Measurements from ENCODE around the gene GGT1. TPM values are rescaled to one million over a fixed set of nuclear protein-coding genes. Genes with fewer than 3 reads are reported as not detected.

GGT1 gene
- total and polyA plus RNA-seq, 2 donors (not counting 3 experiments of a cell fraction or from before 2014, with no cell fraction given) = 1.8 to 2.0 TPM

DNA sequence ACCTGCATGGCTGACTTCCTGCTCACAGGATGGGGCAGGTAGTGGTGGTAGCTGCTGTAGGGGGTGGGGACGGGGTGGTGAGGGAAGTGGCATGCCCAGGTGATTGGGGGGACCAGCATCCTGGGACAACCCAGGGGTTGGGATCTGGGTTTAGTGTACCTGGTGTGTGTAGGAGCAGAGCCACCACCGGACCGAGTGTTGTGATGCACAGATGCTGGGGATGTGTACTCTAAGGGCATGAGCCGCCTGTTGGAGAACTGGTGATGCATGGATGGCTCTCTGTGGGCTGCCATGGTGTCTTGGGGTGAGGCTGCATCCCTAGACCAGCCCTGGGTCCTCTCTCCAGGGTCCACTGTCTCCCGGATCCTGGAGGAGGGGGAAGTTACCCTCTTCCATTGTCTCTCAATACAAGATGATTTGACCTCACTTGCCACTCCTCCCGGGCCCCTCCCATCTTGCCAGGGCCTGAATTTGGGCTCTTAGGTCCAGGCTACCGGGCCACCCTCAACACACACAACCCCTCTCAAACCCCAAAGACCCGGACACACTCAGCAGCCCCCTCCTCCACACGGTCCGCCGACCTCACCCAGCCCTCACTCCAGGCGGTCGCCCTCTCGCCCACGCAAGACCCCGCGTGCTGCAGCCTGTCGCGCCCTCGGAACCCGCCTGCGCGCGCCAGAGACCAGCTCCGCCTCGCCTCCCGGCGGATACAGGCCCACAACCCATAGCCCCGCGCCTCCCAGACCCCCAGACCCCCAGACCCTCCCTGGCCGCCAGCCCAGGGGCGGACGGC, 10.7 kb upstream of the GGT1 start:
- Histone ChIP-seq H3K9me1 (replicated peaks; ENCODE audit: control insufficient read depth, extremely low read depth, insufficient read depth, low read length) (no peaks in the 10 kb centered on the region), H3K9me3 (replicated peaks; ENCODE audit: control insufficient read depth, insufficient read depth, low read length) (no peaks in the 10 kb centered on the region), H2AFZ (ENCODE audit: low read depth, low read length) (peak overlapping the region; percentile 95), H3K4me1 (ENCODE audit: control insufficient read depth, extremely low read depth, insufficient read depth, low read length) (peaks cover 7% of the 10 kb centered on the region), H3K4me3 (replicated peaks in 1 of 3; ENCODE audit: insufficient read depth in 1 of 3, low read depth in 1 of 3, low read length in 3 of 3) (peak overlapping the region; percentile 54 to 69 (median 60)), H3K27ac (ENCODE audit: insufficient read depth, low read depth, low read length) (no peak overlapping the region), H3K79me2 (ENCODE audit: control insufficient read depth, insufficient read depth, low read length) (no peaks in the 10 kb centered on the region), H4K20me1 (replicated peaks; ENCODE audit: control insufficient read depth, extremely low read depth, insufficient read depth, low read length) (no peaks in the 10 kb centered on the region), H3K36me3 (ENCODE audit: control insufficient read depth in 2 of 2, extremely low read depth in 1 of 2, insufficient read depth in 2 of 2, low read length in 2 of 2) (no peaks in the 10 kb centered on the region), H3K4me2 (ENCODE audit: insufficient read depth, low read length) (peak overlapping the region; percentile 85), H3K27me3 (ENCODE audit: control insufficient read depth in 2 of 2, insufficient read depth in 2 of 2, low read length in 2 of 2) (no peaks in the 10 kb centered on the region), H3K9ac (replicated peaks; ENCODE audit: extremely low read depth, insufficient read depth, low read length) (peak overlapping the region; percentile 79)
- ChIA-PET POLR2A (no interaction called here), CTCF (interaction anchor here (1.6 kb wide), 1 partner anchor 180 kb away, joined by 4 read pairs; no protein-coding TSS in a partner anchor)
- no peak for TF ChIP-seq MYC (IDR thresholded peaks at IDR 0.05; ENCODE audit: low read depth, low read length)
- TF ChIP-seq, protein P1, sequence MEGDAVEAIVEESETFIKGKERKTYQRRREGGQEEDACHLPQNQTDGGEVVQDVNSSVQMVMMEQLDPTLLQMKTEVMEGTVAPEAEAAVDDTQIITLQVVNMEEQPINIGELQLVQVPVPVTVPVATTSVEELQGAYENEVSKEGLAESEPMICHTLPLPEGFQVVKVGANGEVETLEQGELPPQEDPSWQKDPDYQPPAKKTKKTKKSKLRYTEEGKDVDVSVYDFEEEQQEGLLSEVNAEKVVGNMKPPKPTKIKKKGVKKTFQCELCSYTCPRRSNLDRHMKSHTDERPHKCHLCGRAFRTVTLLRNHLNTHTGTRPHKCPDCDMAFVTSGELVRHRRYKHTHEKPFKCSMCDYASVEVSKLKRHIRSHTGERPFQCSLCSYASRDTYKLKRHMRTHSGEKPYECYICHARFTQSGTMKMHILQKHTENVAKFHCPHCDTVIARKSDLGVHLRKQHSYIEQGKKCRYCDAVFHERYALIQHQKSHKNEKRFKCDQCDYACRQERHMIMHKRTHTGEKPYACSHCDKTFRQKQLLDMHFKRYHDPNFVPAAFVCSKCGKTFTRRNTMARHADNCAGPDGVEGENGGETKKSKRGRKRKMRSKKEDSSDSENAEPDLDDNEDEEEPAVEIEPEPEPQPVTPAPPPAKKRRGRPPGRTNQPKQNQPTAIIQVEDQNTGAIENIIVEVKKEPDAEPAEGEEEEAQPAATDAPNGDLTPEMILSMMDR (IDR thresholded peaks at IDR 0.05; ENCODE audit: extremely low read depth in 1 of 2, insufficient read depth in 1 of 2, low read depth in 1 of 2, low read length in 2 of 2) = no peak
- DNase-seq (ENCODE audit: low read depth, low spot score) (peak; percentile 8), FAIRE-seq (no peak)
- dilution Hi-C loops (cut with MboI; ENCODE audit: extremely low pct_ligation_motif_present, low sequenced_read_pairs) = no loop called here
- BruUV-seq (replicated peaks) = TSS peak; percentile 19
- intact Hi-C loops (cut with micrococcal nuclease) = no loop called here

- intact Hi-C loops (cut with micrococcal nuclease) = no loop called here
- CTCF ChIA-PET = interaction anchor here (0.8 to 1.6 kb wide), 2 partner anchors 9 to 179 kb away, joined by 3 to 4 read pairs; no protein-coding TSS in a partner anchor
- Histone ChIP-seq H3K9ac (replicated peaks; ENCODE audit: extremely low read depth, insufficient read depth, low read length) (peak within 1 kb of the TSS; percentile 79), H2AFZ (ENCODE audit: low read depth, low read length) (peak within 1 kb of the TSS; percentile 95), H3K27me3 (ENCODE audit: control insufficient read depth in 2 of 2, insufficient read depth in 2 of 2, low read length in 2 of 2) (no peaks in the 10 kb centered on the region), H3K4me2 (ENCODE audit: insufficient read depth, low read length) (peak within 1 kb of the TSS; percentile 85), H3K36me3 (ENCODE audit: control insufficient read depth in 2 of 2, extremely low read depth in 1 of 2, insufficient read depth in 2 of 2, low read length in 2 of 2) (no peaks in the 10 kb centered on the region), H4K20me1 (replicated peaks; ENCODE audit: control insufficient read depth, extremely low read depth, insufficient read depth, low read length) (no peaks in the 10 kb centered on the region), H3K27ac (ENCODE audit: insufficient read depth, low read depth, low read length) (peak within 1 kb of the TSS; percentile 40), H3K4me1 (ENCODE audit: control insufficient read depth, extremely low read depth, insufficient read depth, low read length) (peaks cover 7% of the 10 kb centered on the region), H3K9me1 (replicated peaks; ENCODE audit: control insufficient read depth, extremely low read depth, insufficient read depth, low read length) (no peaks in the 10 kb centered on the region), H3K4me3 (replicated peaks in 1 of 3; ENCODE audit: insufficient read depth in 1 of 3, low read depth in 1 of 3, low read length in 3 of 3) (peak within 1 kb of the TSS; percentile 54 to 69 (median 60)), H3K79me2 (ENCODE audit: control insufficient read depth, insufficient read depth, low read length) (no peaks in the 10 kb centered on the region), H3K9me3 (replicated peaks; ENCODE audit: control insufficient read depth, insufficient read depth, low read length) (no peaks in the 10 kb centered on the region)
- FAIRE-seq (peak; percentile 88), DNase-seq (ENCODE audit: low read depth, low spot score) (peak; percentile 77)
- TF ChIP-seq, protein P2, sequence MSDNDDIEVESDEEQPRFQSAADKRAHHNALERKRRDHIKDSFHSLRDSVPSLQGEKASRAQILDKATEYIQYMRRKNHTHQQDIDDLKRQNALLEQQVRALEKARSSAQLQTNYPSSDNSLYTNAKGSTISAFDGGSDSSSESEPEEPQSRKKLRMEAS (IDR thresholded peaks at IDR 0.05; ENCODE audit: insufficient read depth, insufficient read length) = no peak
- TF ChIP-seq EZH2 (IDR thresholded peaks at IDR 0.05; ENCODE audit: borderline replicate concordance, low read depth, low read length, severe bottlenecking) (no peak), MYC (IDR thresholded peaks at IDR 0.05; ENCODE audit: low read depth, low read length) (no peak), POLR2A (IDR thresholded peaks at IDR 0.05; ENCODE audit: low read depth, low read length) (no peak), GATA2 (IDR thresholded peaks at IDR 0.05; ENCODE audit: insufficient read depth, insufficient read length, low read depth, low read length) (no peak), FOS (IDR thresholded peaks at IDR 0.05; ENCODE audit: borderline replicate concordance, insufficient read depth, low read length) (no peak), JUN (IDR thresholded peaks at IDR 0.05; ENCODE audit: borderline replicate concordance, insufficient read depth, insufficient read length, low read depth) (no peak), POLR2AphosphoS5 (IDR thresholded peaks at IDR 0.05; ENCODE audit: insufficient read depth, low read depth, low read length) (no peak)
- TF ChIP-seq, protein P1 (IDR thresholded peaks at IDR 0.05; ENCODE audit: extremely low read depth in 1 of 2, insufficient read depth in 1 of 2, low read depth in 1 of 2, low read length in 2 of 2) = no peak
- dilution Hi-C loops (cut with MboI; ENCODE audit: extremely low pct_ligation_motif_present, low sequenced_read_pairs) = no loop called here
- POLR2A ChIA-PET = no interaction called here
- no TSS peak for BruUV-seq (replicated peaks)
Measured at GRCh38 chr22:24592851-24593558, 10.0 kb upstream of the GGT1 start, which contains the start of gene LRRC75B. Gene LRRC75B (minus strand): TSS chr22:24593073. CDS start chr22:24593039, 34 bp downstream.
